Hematopoietic multipotent progenitor cell treated with erythropoietin and hydrocortisone succinate and interleukin-3 and kit ligand, for 8 days (in vitro differentiated cells): Measurements from ENCODE around the gene TTC9.
"Not testable (repeated sequence)": the region's sequence is repeated elsewhere in the genome, so short reads cannot be mapped to it uniquely, and the experiment has no call there.

Source experiments
- DNase-seq: peaks from one replicate; pipeline ENCODE4 v3.0.0-alpha.2; 2015

The TTC9 gene

DNA sequence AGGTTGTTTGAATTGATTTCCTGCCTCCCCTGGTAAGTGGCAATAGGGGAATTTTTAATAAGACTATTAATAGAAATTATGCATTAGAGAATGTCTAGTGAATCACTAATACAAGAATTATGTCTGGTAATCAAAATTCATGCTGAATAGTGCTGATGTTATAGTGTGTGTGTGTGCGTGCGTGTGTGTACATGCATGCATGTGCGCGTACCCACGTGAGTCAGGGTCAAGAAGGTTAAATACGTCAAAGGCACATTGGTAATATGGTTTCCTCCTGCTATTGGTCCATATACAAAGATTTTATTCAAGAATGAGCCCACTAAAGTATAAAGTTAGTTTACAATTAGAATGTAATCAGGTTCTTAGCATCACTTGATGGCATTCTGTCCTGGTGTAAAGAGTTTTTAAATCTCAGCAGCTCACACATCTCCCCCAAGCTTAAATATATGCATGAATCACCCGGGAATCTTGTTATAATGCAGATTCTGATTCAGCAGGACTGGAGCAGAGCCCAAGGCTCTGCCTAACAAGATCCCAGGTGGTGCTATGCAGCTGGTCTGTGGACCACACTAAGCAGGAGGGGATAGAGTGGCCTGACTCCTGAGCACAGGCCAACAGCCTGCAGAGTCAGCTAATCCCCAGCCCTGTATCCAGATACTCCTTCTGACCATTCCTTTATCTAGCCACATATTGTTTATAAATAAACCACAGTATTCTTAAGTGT lies 43.9 kb downstream of the TTC9 start:
- no peak for DNase-seq

DNA sequence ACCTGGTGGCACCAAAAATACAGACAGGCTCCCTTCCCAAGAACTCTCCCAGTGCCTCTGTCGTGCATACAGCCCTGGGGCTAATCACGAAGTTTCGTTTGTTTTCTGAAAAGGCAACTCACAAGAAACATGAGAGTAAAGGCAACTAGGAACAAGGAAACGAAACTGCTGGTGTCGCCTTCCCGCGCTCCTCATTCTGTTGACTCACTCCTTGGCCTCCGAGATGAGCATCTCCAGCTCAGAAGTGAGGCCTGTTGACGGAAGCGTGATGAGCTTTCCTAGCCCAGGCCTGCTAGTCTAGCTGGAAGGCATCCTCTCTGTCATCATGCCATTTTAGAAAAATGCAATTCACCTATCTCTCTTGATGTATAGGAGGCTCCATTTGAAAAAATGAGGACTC lies 50.5 kb downstream of the TTC9 start:
- DNase-seq, result no peak

DNA sequence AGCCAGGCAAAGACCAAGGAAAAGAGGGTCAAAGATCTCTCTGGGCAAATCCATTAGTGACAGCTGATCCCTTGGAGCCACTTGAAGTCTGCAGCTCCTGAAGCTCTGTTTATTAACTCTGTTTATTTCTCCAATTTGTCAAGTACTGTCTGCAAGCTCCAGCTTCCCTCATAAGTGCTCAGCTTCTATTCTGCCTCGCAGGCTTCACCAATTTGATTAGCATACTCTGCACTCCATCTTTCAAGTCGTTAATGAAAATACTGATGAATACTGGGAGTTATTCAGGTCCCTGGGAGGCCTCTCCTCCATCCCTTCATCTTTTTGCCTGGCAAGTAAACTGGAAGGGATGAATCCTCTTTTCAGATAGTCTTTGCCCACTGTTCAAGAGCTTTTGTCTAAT lies 54.3 kb downstream of the TTC9 start:
- DNase-seq, result no peak

DNA sequence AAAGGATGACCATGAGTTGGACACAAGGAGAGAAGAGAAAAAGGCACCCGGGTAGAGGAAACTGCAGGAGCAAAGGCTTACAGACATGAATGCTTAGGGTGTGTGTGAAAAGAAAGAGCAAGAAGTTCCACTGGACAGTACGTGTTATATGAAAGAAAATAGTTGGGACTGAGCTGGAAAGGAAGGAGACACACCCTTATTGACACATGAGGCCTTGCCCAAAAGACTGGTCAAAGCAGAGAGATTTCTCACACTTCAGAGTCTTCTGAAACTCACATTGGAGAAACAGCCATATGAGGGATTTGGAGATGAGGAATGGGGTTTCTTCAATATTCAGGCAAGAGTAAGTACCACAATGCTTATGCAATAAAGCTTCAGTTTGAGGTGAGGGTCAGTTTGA lies 56.0 kb downstream of the TTC9 start:
- peak; percentile 3 for DNase-seq

DNA sequence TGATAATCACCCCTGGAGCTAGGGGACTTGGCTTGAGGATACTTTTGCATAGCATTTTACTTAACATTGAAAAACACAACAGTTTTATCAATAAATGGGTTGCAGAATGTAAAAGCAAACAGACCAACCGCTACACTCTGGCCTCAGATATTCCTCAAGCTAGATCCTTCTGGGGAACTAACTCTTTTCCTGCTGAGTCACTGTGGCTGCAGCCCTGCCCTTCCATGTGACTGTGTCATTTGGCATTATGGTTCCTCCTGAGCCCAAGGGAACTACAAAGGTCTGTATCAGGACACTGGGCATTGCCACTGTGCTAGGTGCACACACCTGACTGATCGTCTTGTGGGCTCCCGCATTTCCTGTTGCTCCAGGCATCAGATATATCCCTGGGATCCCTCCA lies 56.6 kb downstream of the TTC9 start:
- DNase-seq, result peak; percentile 81

DNA sequence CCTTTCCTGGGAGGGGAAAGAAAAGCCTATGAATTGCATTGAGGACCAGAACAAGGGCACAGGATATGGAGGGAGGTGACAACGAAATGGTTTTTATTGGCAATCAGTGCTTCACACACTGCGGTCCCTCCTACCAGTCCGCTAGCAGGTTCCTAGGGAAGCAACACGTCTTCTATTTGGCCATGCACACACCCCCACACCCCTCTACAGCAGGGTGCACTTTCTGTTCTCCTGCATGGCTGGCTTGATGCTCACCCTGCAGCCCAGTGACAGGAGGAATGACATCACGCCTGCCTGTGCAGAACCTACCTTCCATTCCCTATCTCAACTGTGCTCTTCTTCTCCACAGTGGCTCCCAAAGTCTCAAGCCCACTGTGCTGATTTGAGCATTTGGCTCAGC lies 57.9 kb downstream of the TTC9 start:
- DNase-seq, result no peak

DNA sequence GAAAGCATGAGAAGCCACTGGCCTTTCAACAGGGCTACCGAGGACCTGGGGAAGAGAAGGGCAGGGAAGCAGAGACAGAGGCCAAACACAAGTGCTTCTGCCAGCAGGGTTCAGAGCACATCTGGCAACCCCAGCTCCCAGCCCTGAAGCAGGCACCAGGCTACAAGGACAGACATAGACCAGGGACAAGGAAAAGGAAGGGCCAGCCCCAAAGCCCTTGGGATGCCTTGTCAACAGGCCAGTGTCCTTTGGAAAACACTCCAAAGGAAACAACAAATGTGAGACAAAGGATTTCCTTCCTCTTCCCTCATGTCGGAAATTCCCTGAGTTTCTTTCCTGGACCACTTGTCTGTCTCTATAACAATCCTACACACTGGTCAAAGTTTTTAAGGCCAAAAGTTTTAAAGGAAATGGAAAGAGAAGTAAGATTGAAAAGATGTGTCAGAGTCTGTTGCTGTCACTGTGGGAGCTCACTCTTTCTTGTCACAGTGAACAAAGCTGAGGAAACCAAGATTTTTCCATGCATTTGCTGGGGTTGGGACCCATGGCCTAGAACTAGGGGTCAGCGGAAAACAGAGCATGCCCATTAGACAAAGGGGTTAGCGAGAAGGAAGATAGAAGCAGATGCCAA lies 59.4 kb downstream of the TTC9 start:
- DNase-seq, result no peak

DNA sequence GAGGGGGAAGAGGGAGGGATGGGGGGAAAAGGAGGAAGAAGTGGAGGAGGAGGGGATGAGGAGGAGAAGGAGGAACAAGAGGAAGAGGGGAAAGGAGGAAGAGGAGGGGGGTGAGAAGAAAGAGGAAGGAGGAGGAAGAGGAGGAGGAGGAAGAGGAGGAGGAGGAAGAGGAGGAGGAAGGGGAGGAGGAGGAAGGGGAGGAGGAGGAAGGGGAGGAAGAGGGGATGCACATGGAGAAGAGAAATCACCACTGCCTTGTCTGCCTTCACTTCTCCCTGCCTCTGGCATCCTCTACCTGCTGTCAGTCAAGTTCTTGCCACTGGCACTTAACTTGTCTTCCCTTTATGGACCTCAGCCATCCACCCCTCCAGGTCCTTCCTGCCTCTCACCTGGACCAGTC lies 59.9 kb downstream of the TTC9 start:
- no peak for DNase-seq

DNA sequence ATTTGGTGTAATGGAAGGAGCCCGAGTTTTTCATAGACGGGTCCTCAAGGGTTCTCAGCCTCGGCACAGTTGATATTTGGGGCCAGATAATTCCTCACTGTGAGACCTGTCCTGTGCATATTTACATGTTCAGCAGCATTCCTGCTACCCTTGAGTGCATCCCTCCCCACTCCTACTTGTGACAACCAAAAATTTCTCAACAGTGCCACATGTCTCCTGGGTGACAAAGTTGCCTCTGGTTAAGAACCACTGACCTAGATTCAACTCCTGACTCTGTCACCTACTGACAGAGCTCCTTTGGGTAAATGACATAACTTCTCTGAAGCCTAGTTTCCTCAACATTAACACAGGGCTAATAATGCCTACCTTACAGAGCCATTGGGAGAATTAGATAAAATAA lies 60.4 kb downstream of the TTC9 start:
- no peak for DNase-seq

DNA sequence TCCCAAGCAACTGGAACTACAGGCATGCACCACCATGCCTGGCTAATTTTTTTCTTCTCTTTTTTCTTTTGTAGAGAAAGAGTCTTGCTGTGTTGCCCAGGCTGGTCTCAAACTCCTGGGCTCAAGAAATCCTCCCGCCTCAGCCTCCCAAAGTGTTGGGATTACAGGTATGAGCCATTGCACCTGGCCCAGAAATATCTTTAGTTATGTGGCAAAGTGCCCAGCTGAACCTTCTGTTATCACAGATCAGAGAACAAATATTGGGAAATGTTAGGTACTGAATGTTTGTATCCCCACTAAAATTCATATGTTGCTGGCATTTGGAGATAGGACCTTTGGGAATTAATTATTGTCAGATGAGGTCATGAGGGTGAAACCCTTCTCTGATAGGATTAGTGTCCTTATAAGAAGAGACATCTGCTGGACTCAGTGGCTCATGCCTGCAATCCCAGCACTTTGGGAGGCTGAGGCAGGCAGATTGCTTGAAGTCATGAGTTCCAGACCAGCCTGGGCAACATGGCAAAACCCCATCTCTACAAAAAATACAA lies 62.0 kb downstream of the TTC9 start:
- DNase-seq, result not testable (repeated sequence)

DNA sequence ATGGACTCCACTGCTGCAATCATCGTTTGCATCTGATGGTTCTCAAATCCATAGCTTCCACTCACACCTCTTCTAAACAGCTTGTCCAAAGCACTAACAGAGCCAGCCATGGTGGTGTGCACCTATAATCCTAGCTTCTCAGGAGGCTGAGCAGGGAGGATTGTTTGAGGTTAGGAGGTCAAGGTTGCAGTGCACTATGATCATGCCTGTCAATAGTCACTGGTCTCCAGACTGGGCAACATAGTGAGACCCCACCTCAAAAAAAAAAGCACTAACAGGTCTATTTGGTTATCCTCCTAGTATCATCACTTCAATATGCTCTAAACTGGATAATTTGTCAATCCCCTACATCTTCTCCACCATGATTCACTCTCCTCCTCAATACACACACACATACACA lies 63.2 kb downstream of the TTC9 start:
- no peak for DNase-seq

DNA sequence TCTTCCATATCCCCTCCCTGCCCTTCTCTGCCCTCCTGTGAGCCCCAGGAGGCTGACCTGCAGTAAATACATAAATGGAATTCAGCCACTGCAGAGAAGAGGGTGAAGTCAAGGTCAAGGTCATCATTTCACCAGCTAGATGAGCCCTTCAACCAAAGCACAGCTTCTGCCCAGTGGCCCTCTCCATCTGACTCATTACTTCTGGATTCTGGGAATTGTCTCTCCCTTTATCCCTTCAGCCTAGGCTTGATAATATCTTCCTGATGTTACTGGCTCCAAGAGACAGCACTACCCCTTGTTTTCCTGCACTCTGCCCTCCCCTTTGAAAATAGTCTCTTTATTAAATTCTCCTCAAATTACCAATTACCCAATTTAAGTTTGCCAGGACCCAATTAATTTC lies 64.5 kb downstream of the TTC9 start:
- DNase-seq, result no peak

DNA sequence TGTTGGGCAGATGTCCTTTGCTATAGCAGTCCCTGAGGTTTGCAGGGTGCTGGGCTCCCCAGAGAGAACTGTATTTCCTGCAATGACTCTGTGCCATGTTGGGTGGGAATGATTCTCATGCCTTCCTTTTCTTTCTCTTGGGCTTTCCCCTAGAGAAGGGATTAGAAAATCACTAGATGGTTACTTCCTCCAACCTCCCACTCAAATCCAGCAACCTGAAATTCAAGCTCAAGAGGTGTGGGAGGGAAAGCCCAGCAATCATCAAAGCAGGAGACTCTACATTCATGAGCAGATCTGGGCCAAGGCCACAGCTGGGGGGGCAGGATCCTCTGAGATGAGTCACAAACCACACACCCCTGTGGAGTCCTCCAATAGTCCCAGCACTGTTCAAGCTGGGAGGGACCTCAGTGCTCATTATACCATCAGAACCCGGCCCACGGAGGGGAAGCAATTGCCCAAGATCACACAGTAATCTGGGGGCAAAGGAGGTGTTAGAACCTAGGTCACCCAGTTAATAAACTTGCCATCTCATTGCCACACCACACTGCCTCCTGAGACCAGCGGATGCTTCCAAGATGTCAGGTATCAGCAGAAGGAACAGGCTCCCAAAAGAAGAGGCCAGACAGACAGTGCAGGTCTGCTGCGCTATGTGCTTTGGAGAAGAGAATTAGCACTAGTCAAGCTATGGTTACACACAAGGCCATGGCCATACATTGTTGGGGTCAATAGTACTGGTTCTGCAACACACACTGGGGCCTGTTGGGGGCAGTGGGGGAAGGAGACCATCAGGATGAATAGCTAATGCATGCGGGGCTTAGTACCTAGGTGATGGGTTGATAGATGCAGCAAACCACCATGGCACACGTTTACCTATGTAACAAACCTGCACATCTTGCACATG lies 65.7 kb downstream of the TTC9 start:
- no peak for DNase-seq

DNA sequence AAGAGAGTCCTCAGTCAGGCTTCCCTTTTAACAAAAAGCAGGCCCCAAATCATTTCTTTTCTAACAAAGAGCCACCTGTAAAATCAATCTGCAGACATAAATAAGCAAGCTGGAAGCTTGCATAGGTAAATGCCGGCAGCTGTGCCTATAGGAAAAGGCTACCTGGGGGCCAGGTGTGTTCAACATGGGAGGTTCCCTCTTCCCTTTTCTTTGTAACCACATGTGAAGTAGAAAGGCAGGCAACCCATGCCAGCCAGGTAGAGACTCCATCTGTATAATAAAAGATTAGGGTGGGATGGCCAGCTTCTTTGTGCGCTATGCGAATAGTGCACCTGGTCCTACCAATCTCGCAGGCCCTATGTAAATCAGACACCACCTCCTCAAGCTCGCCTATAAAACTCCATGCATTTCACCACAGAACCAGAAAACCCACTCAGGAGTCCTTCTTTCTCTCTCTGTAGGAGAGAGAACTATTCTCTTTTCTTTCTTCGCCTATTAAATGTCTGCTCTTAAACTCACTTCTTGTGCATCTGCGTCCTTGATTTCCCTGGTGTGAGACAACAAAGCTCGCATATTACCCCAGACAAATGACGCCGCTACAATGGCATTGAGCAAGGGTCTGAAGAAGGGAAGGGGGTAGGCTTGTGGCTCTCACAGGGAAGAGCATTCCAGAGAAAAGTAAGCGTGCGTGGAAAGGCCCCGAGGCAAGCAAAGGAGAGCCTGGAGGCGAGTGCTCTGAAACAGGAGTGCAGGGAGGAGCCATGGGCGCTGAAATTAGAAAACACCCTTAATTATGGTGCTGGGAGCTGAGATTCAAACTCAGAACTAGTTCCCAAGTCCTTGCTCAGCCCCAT lies 67.2 kb downstream of the TTC9 start:
- no peak for DNase-seq

DNA sequence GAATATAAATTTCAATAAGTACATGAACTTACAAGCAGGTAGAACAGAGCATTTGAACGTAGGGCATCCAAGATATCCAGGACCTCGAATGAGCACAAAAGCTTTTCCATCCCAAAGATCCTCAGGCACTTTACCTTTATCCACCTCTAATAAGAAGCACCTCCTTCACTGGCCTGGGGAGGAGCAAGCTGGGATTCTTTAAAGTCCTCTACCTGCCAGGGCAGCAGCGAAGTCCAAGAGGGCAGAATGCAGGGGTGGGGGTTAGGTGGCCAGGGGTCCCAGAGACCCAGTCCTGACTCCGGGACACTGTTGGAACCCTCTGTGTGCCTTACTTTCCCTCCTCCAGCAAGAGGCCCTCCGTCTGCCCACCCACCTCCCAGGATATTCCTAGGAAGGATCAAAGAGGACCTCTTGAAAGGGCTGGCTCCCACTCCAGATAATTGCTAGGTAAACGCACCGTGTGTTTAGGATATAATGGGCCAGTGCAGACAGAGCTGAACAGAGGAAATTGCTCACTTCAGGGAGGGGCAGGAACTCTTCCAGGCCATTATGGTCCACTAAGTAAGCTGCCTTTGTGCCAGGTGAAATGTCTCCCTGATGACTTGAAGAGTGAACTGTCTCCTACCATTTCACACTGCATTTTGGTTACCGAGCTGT lies 68.1 kb downstream of the TTC9 start:
- no peak for DNase-seq

DNA sequence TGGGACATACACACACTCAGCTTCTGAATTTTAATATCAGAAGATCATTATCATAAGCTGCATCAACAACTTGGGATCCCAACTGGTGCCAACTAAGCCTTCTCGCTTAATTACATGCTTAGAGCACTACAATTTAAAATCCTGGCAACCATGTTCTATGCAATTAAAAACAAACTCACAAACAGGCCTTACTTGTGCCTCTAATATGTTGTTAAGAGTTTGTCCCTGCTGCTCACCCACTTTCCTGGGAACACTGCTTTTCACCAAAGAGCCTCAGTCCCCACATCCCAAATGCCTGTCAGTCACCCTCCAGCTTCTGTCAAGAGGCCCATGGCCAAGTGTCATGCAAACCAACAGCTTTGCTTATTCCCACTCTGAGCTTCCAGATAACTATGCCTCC lies 69.7 kb downstream of the TTC9 start:
- DNase-seq, result no peak

DNA sequence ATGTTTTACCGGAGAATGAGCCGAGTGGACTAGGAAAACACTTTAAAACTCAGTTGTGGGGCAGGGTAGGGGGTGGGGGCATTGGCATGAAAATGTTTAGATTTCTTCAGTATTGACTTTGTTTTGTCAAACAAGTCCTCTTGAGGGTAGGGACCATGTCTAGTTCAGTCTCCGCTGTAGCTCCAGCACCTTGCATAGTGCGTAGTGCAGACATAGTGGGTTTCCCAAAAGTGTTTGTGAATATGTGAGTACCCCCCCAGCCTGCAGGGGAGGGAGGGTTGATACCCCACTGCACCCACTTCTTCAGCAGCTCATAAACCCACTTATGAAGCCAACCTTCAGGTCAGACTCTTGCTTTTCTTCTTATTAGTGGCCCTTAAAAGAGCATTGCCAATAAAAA lies 71.4 kb downstream of the TTC9 start:
- DNase-seq, result no peak

DNA sequence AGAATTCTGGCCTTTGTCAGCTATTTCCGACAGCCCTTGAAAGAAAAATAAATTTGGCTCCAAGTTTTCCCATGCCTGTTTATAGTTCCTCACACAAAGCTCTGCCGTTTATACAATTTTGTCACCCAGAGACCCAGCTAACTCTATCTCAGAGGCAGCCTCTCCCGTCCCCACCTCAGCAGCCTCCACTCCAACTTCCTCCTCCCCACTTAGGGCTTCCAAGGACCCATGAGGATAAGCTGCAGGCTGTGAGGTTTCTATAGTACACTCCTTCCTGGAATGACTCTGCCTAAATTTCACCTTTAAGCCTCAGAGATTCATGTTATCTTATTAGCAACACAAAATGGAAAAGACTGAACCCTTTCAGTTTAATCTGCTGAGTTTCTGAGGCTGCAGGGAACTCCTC lies 71.8 kb downstream of the TTC9 start:
- DNase-seq, result peak; percentile 1

DNA sequence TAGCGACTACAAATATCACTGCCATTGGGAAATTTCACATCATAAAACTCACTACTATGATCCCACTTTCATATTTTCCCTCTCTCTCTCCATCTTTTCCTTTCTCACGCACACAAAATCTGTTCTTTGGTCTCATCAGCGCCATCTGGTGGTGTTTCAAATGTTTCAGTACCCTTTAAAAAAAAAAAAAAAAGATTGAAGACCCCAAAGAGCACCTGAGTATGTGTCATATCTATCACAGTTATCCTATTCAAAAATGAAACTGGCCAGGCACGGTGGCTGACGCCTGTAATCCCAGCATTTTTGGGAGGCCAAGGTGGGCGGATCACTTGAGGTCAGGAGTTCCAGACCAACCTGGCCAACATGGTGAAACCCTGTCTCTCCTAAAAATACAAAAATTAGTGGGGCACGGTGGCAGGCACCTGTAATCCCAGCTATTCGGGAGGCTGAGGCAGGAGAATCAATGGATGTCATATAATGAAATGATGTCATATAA lies 72.4 kb downstream of the TTC9 start:
- peak; percentile 62 for DNase-seq

DNA sequence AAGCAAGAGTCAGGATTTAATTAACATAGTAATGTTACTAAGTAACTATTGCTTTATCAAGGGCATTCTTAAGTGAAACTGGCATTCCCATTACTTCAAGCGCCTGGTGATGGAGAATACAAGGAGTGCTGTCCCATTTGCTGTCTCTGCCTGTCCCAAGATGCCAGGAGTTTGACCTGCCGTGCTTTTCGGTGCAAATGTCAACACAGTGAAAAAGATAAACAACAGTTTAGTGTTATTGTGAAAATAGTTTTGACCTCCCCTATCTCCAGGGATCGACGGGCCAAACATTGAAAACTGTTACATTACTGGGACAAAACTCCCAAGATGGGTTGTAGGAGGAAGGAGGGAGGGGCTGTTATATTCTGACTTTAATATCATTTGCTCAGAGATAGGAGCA lies 74.8 kb downstream of the TTC9 start:
- no peak for DNase-seq

DNA sequence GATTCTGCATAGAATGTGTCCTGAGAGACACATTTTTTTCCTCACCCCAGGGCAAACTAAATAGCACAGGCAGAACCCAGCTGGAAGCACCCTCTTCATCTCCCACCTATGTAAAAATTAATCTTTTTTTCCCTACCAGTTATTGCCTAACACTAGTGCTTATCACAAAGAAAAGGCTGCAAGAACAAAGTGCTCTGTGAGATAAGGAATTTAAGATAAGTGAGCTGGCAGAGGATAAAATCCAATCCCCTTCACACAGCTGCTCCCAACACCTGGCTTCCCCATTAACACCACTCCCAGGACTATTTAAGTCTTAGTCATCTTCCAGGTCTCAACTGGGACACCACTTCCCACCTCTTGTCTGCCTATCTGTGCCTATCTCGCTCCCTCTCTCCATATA lies 75.2 kb downstream of the TTC9 start:
- no peak for DNase-seq
